Stimulated activated CD4-positive, alpha-beta T cell treated with anti-CD3 and anti-CD28 coated beads, Interleukin-15, amount 100 ng/mL, for 1 hour (primary cell): Measurements from ENCODE around the gene ETHE1.

Experiments used
- DNase-seq, 2 donors: peaks; one replicate each; pipeline ENCODE4 v3.0.0-alpha.2; 2020; ENCODE audit warnings: low read depth in 1 of 2, low spot score in 1 of 2

The ETHE1 gene

GRCh38 chr19:43526884-43527859 lies at the start of gene ETHE1:
Gene ETHE1 (minus strand): TSS chr19:43527201. CDS start chr19:43527177, 24 bp downstream.
- peak; percentile 40 to 66 for DNase-seq

- DNase-seq: no peak
Measured at GRCh38 chr19:43575955-43576878, 49.2 kb upstream of the ETHE1 start.

GRCh38 chr19:43575156-43575950 lies 48.4 kb upstream of the ETHE1 start, which contains the start of the genes PINLYP and XRCC1:
Gene PINLYP (plus strand): TSS chr19:43575801. CDS start chr19:43577192, 1,391 bp downstream.
Gene XRCC1 (minus strand): TSS chr19:43575527. CDS start chr19:43575458, 69 bp downstream.
- DNase-seq: peak; percentile 89

- DNase-seq: no peak
Measured at GRCh38 chr19:43574424-43575155, 47.6 kb upstream of the ETHE1 start.

GRCh38 chr19:43572171-43572588 lies 45.2 kb upstream of the ETHE1 start:
- DNase-seq: no peak

GRCh38 chr19:43570174-43570791 lies 43.3 kb upstream of the ETHE1 start:
- no peak for DNase-seq

- no peak for DNase-seq
Measured at GRCh38 chr19:43569657-43570056, 42.7 kb upstream of the ETHE1 start.

- DNase-seq: no peak
Measured at GRCh38 chr19:43564800-43565199, 37.8 kb upstream of the ETHE1 start.

GRCh38 chr19:43563816-43564457 lies 36.9 kb upstream of the ETHE1 start:
- DNase-seq: no peak

- DNase-seq: peak; percentile 24 to 56
Measured at GRCh38 chr19:43562698-43563241, 35.8 kb upstream of the ETHE1 start.

- DNase-seq: no peak
Measured at GRCh38 chr19:43562226-43562697, 35.3 kb upstream of the ETHE1 start.

- DNase-seq: no peak
Measured at GRCh38 chr19:43561139-43561970, 34.4 kb upstream of the ETHE1 start.

- no peak for DNase-seq
Measured at GRCh38 chr19:43560687-43561086, 33.7 kb upstream of the ETHE1 start.

GRCh38 chr19:43555185-43555770 lies 28.3 kb upstream of the ETHE1 start:
- peak; percentile 57 to 65 for DNase-seq

GRCh38 chr19:43554317-43554895 lies 27.4 kb upstream of the ETHE1 start:
- no peak for DNase-seq

GRCh38 chr19:43553656-43554055 lies 26.7 kb upstream of the ETHE1 start:
- no peak for DNase-seq

GRCh38 chr19:43552616-43553015 lies 25.6 kb upstream of the ETHE1 start:
- no peak for DNase-seq
